Esophagus squamous epithelium (tissue), 5 donors: ENCODE results near the gene MYO7B. TPM values are rescaled to one million over a fixed set of nuclear protein-coding genes. Genes with fewer than 3 reads are reported as not detected.

Source experiments
- DNase-seq: peaks from one replicate; lab custom pipeline; 2025; lab: John Stamatoyannopoulos, UW
- H3K27ac ChIP-seq, 4 donors: fragments of 200-600 bp; sonication (generic); one replicate each; pipeline ENCODE4 v1.5.1; 2016 to 2019; ENCODE audit warnings: mild to moderate bottlenecking in 1 of 4
- H3K27me3 ChIP-seq, 4 donors: fragments of 200-600 bp; sonication (generic); 1 replicate in 3 of 4; 2 replicates in 1 of 4; pipeline versions ENCODE4 v1.5.1 to v1.6.0; 2017 to 2021; ENCODE audit warnings: antibody characterized with exemption in 1 of 4
- H3K36me3 ChIP-seq, 3 donors: fragments of 200-600 bp; sonication (generic); one replicate each; pipeline ENCODE4 v1.5.1; 2016 to 2019
- H3K4me1 ChIP-seq, 3 donors: fragments of 200-600 bp; sonication (generic); one replicate each; pipeline ENCODE4 v1.5.1; 2017 to 2019
- H3K4me3 ChIP-seq, 4 donors: fragments of 200-600 bp; sonication (generic); 1 replicate in 3 of 4; 2 replicates in 1 of 4; pipeline ENCODE4 v1.5.1; 2016 to 2019; ENCODE audit warnings: mild to moderate bottlenecking in 2 of 4, moderate library complexity in 1 of 4
- H3K9me3 ChIP-seq, 3 donors: fragments of 200-600 bp; sonication (generic); one replicate each; pipeline ENCODE4 v1.5.1; 2016 to 2019
- CTCF ChIP-seq, 6 experiments: fragments of 450-650 bp in 4 of 6; fragments of 200-600 bp in 2 of 6; sonication (generic) in 2 of 6; IDR thresholded peaks; one replicate each; pipeline ENCODE4 v1.5.1; 2016 to 2019; ENCODE audit warnings: antibody characterized with exemption in 6 of 6, mild to moderate bottlenecking in 4 of 6, moderate library complexity in 4 of 6
- POLR2A ChIP-seq, 4 donors: fragments of 450-650 bp; IDR thresholded peaks; one replicate each; pipeline ENCODE4 v1.6.1; 2017; ENCODE audit warnings: antibody characterized with exemption in 4 of 4, mild to moderate bottlenecking in 4 of 4, moderate library complexity in 3 of 4
- WGBS, 2 donors: methylation state at CpG; one replicate each; pipeline ENCODE4 v1.1.5; 2018; 5-methylcytosine and 5-hydroxymethylcytosine counted together
- intact Hi-C: fragments of 100-400 bp; cut with DNase I; formaldehyde crosslinking; loops from one replicate; pipeline ENCODE4 v1.15.0; 2022
- total RNA-seq, 4 donors: library from RNA; depleted of rRNA; stranded (reverse); fragments of >200 nt; gene quantifications; one replicate each; pipeline ENCODE4 v1.1.0, GENCODE V29; 2016
- donor health status: DM: yes; HTN: yes; CAD: no.

Gene MYO7B
- total RNA-seq, 4 donors from 2014 or later, result 0.19 TPM; not detected in 3

- H3K9me3 ChIP-seq, result no peaks in the 10 kb centered on the region
- peaks cover 0 to 2% (median under 1%) of the 10 kb centered on the region in 3 donors for H3K4me1 ChIP-seq
- no peak overlapping the region for H3K27ac ChIP-seq
- H3K4me3 ChIP-seq, result no peak overlapping the region
- WGBS, 2 donors, result 77 to 90% methylated on average over 6 to 9 of the region's 21 CpGs
- no peak for DNase-seq
- no peaks in the 10 kb centered on the region for H3K27me3 ChIP-seq
- TF ChIP-seq CTCF (IDR thresholded peaks at IDR 0.05), result no peak
- TF ChIP-seq POLR2A (IDR thresholded peaks at IDR 0.05), result no peak
- intact Hi-C loops, result no loop called here
- H3K36me3 ChIP-seq, result no peaks in the 10 kb centered on the region
Observed at GRCh38 chr2:127581516-127582490, 46.3 kb downstream of the MYO7B start.

GRCh38 chr2:127582863-127583861 is 47.7 kb downstream of the MYO7B start:
- no peaks in the 10 kb centered on the region for H3K36me3 ChIP-seq
- no peaks in the 10 kb centered on the region for H3K4me1 ChIP-seq
- intact Hi-C loops, result no loop called here
- no peaks in the 10 kb centered on the region for H3K9me3 ChIP-seq
- H3K27me3 ChIP-seq, result no peaks in the 10 kb centered on the region
- no peak overlapping the region for H3K27ac ChIP-seq
- TF ChIP-seq POLR2A (IDR thresholded peaks at IDR 0.05), result no peak
- no peak for TF ChIP-seq CTCF (IDR thresholded peaks at IDR 0.05)
- H3K4me3 ChIP-seq, result no peak overlapping the region
- 75 to 83% methylated on average over 8 to 15 of the region's 15 CpGs for WGBS, 2 donors
- DNase-seq, result no peak

GRCh38 chr2:127584047-127584446 is 48.6 kb downstream of the MYO7B start:
- Histone ChIP-seq H3K27ac (no peak overlapping the region), H3K4me3 (no peak overlapping the region), H3K9me3 (no peaks in the 10 kb centered on the region), H3K27me3 (no peaks in the 10 kb centered on the region), H3K36me3 (no peaks in the 10 kb centered on the region), H3K4me1 (no peaks in the 10 kb centered on the region)
- intact Hi-C loops, result no loop called here
- WGBS, 2 donors, result 93 to 100% methylated on average over 2 to 7 of the region's 14 CpGs
- no peak for DNase-seq
- TF ChIP-seq POLR2A (IDR thresholded peaks at IDR 0.05) (no peak), CTCF (IDR thresholded peaks at IDR 0.05) (no peak)

GRCh38 chr2:127584516-127585033 is 49.1 kb downstream of the MYO7B start:
- Histone ChIP-seq H3K27ac (no peak overlapping the region), H3K27me3 (no peaks in the 10 kb centered on the region), H3K9me3 (no peaks in the 10 kb centered on the region), H3K4me1 (no peaks in the 10 kb centered on the region), H3K4me3 (no peak overlapping the region), H3K36me3 (no peaks in the 10 kb centered on the region)
- 78 to 95% methylated on average over 4 to 6 of the region's 8 CpGs for WGBS, 2 donors
- DNase-seq, result no peak
- intact Hi-C loops, result no loop called here
- TF ChIP-seq POLR2A (IDR thresholded peaks at IDR 0.05) (no peak), CTCF (IDR thresholded peaks at IDR 0.05) (no peak)
